MM.1S (cell line): ENCODE data around the gene SEMA3G.

ENCODE experiments used
- DNase-seq: peaks from one replicate; pipeline ENCODE4 v3.0.0-alpha.2; 2015
- H2AFZ ChIP-seq: fragments of 300-600 bp; sonication (generic); 2 replicates; pipeline ENCODE4 v1.6.0; 2016; ENCODE audit warnings: antibody characterized with exemption, low read length
- H3F3A ChIP-seq: fragments of 300-600 bp; sonication (generic); 2 replicates; pipeline ENCODE4 v1.6.1; 2016; ENCODE audit warnings: mild to moderate bottlenecking, antibody characterized with exemption, low read length, moderate library complexity, mixed read lengths; ENCODE audit not compliant: insufficient read depth
- H3K27ac ChIP-seq: fragments of 300-600 bp; sonication (generic); 2 replicates; pipeline ENCODE4 v1.5.1; 2016; ENCODE audit warnings: mild to moderate bottlenecking, low read length
- H3K27me3 ChIP-seq: fragments of 300-600 bp; sonication (generic); replicated peaks from 2 replicates; pipeline ENCODE4 v1.6.0; 2016; ENCODE audit warnings: low read length; ENCODE audit not compliant: insufficient read depth
- H3K36me3 ChIP-seq: fragments of 300-600 bp; sonication (generic); replicated peaks from 2 replicates; pipeline ENCODE4 v1.6.1; 2016; ENCODE audit warnings: mild to moderate bottlenecking, low read length, mixed read lengths; ENCODE audit not compliant: insufficient read depth
- H3K4me1 ChIP-seq: fragments of 300-600 bp; sonication (generic); 2 replicates; pipeline ENCODE4 v1.6.1; 2016; ENCODE audit warnings: low read length, mixed read lengths
- H3K4me2 ChIP-seq: fragments of 300-600 bp; sonication (generic); 2 replicates; pipeline ENCODE4 v1.6.0; 2016; ENCODE audit warnings: low read depth, low read length
- H3K4me3 ChIP-seq: fragments of 300-600 bp; sonication (generic); 2 replicates; pipeline ENCODE4 v1.5.1; 2016; ENCODE audit warnings: low read length, mixed read lengths
- H3K79me2 ChIP-seq: fragments of 300-600 bp; sonication (generic); 2 replicates; pipeline ENCODE4 v1.6.1; 2016; ENCODE audit warnings: mixed run types, low read length, mixed read lengths
- H3K9ac ChIP-seq: fragments of 300-600 bp; sonication (generic); 2 replicates; pipeline ENCODE4 v1.6.1; 2016; ENCODE audit warnings: low read length, mixed read lengths
- H3K9me2 ChIP-seq: fragments of 300-600 bp; sonication (generic); replicated peaks from 2 replicates; pipeline ENCODE4 v1.6.1; 2016; ENCODE audit warnings: mild to moderate bottlenecking, low read length, mixed read lengths; ENCODE audit not compliant: insufficient read depth
- H3K9me3 ChIP-seq: fragments of 300-600 bp; sonication (generic); replicated peaks from 2 replicates; pipeline ENCODE4 v1.6.1; 2016; ENCODE audit warnings: mild to moderate bottlenecking, low read length, mixed read lengths; ENCODE audit not compliant: insufficient read depth
- H4K20me1 ChIP-seq: fragments of 300-600 bp; sonication (generic); 2 replicates; pipeline ENCODE4 v1.6.1; 2016; ENCODE audit warnings: mild to moderate bottlenecking, low read length, moderate library complexity, mixed read lengths; ENCODE audit not compliant: insufficient read depth
- CTCF ChIP-seq: fragments of 300-600 bp; sonication (generic); IDR thresholded peaks from 2 replicates; pipeline ENCODE4 v1.5.1; 2016; ENCODE audit warnings: antibody characterized with exemption, low read length, mixed read lengths
- EZH2 ChIP-seq: fragments of 300-600 bp; sonication (generic); optimal IDR thresholded peaks from 2 replicates; pipeline ENCODE3; 2017; ENCODE audit warnings: low read depth, mild to moderate bottlenecking, antibody characterized with exemption, low read length, mixed read lengths
- EZH2phosphoT487 ChIP-seq: fragments of 300-600 bp; sonication (generic); IDR thresholded peaks from 2 replicates; pipeline ENCODE4 v1.6.1; 2018; ENCODE audit warnings: antibody characterized with exemption, low read length

The SEMA3G gene

GRCh38 chr3:52470920-52471319 is 26.0 kb upstream of the SEMA3G start:
- no peaks in the 10 kb centered on the region for H3K79me2 ChIP-seq
- H3K27ac ChIP-seq: no peak overlapping the region
- TF ChIP-seq EZH2 (no peak), CTCF (no peak), EZH2phosphoT487 (no peak)
- H3K36me3 ChIP-seq: no peaks in the 10 kb centered on the region
- no peaks in the 10 kb centered on the region for H3K9me2 ChIP-seq
- H4K20me1 ChIP-seq: no peaks in the 10 kb centered on the region
- H3K9me3 ChIP-seq: no peaks in the 10 kb centered on the region
- H3K27me3 ChIP-seq: no peaks in the 10 kb centered on the region
- H3K4me2 ChIP-seq: no peak overlapping the region
- H3F3A ChIP-seq: no peaks in the 10 kb centered on the region
- H3K4me3 ChIP-seq: no peak overlapping the region
- no peak overlapping the region for H3K9ac ChIP-seq
- DNase-seq: no peak
- H3K4me1 ChIP-seq: no peaks in the 10 kb centered on the region
- no peak overlapping the region for H2AFZ ChIP-seq

GRCh38 chr3:52469001-52469400 is 24.1 kb upstream of the SEMA3G start:
- Histone ChIP-seq H3K27me3 (no peaks in the 10 kb centered on the region), H2AFZ (no peak overlapping the region), H3K9me2 (no peaks in the 10 kb centered on the region), H3K9me3 (no peaks in the 10 kb centered on the region), H3K79me2 (no peaks in the 10 kb centered on the region), H3K4me1 (no peaks in the 10 kb centered on the region), H3K9ac (no peak overlapping the region), H3K36me3 (no peaks in the 10 kb centered on the region), H3F3A (no peaks in the 10 kb centered on the region), H4K20me1 (no peaks in the 10 kb centered on the region), H3K4me2 (no peak overlapping the region), H3K27ac (no peak overlapping the region), H3K4me3 (no peak overlapping the region)
- no peak for TF ChIP-seq EZH2phosphoT487
- no peak for DNase-seq

GRCh38 chr3:52468336-52468735 is 23.4 kb upstream of the SEMA3G start:
- DNase-seq: no peak
- H3K4me3 ChIP-seq: no peak overlapping the region
- H3K9me3 ChIP-seq: no peaks in the 10 kb centered on the region
- H4K20me1 ChIP-seq: no peaks in the 10 kb centered on the region
- H3K9ac ChIP-seq: no peak overlapping the region
- TF ChIP-seq CTCF (no peak), EZH2phosphoT487 (no peak)
- H3K27ac ChIP-seq: no peak overlapping the region
- no peak overlapping the region for H2AFZ ChIP-seq
- no peaks in the 10 kb centered on the region for H3K79me2 ChIP-seq
- H3K4me2 ChIP-seq: no peak overlapping the region
- H3K4me1 ChIP-seq: no peaks in the 10 kb centered on the region
- H3K9me2 ChIP-seq: no peaks in the 10 kb centered on the region
- H3F3A ChIP-seq: no peaks in the 10 kb centered on the region
- H3K27me3 ChIP-seq: no peaks in the 10 kb centered on the region
- no peaks in the 10 kb centered on the region for H3K36me3 ChIP-seq

GRCh38 chr3:52463416-52463815 is 18.5 kb upstream of the SEMA3G start:
- Histone ChIP-seq H3K9me3 (no peaks in the 10 kb centered on the region), H3K27ac (no peak overlapping the region), H3K9ac (no peak overlapping the region), H3K9me2 (no peaks in the 10 kb centered on the region), H4K20me1 (no peaks in the 10 kb centered on the region), H3K36me3 (0 out of 2 replicates have a peak, but pooled peaks cover 3% of the 10 kb centered on the region), H3F3A (no peaks in the 10 kb centered on the region), H3K4me3 (no peak overlapping the region), H3K79me2 (peaks cover 4% of the 10 kb centered on the region; the same call in 1 of the 2 replicates), H3K27me3 (no peaks in the 10 kb centered on the region), H3K4me2 (no peak overlapping the region), H2AFZ (no peak overlapping the region), H3K4me1 (no peaks in the 10 kb centered on the region)
- TF ChIP-seq CTCF (no peak), EZH2phosphoT487 (no peak), EZH2 (no peak)
- DNase-seq: no peak
